Epithelial cell of proximal tubule (primary cell): ENCODE measurements around the gene SHC1. TPM values are rescaled to one million over a fixed set of nuclear protein-coding genes. Genes with fewer than 3 reads are reported as not detected.

Source experiments
- DNase-seq: peaks from one replicate; pipeline ENCODE4 v3.0.0-alpha.2; 2011; ENCODE audit warnings: low read depth
- H3K4me3 ChIP-seq: 2 replicates; pipeline ENCODE4 v1.5.1; 2011; ENCODE audit warnings: low read depth, mild to moderate bottlenecking, low read length
- total RNA-seq: library from RNA; depleted of rRNA; stranded (reverse); fragments of >200 nt; gene quantifications from 2 replicates; pipeline ENCODE4 v1.2.3, GENCODE V29; 2015
- TF ChIP-seq, protein P1 (sequence below): conservative IDR thresholded peaks from 2 replicates; pipeline ENCODE4 v1.5.1; 2012; ENCODE audit warnings: low read depth, mild to moderate bottlenecking, low read length

Gene SHC1
- total RNA-seq, 1 donor from 2014 or later = 155 TPM

DNA sequence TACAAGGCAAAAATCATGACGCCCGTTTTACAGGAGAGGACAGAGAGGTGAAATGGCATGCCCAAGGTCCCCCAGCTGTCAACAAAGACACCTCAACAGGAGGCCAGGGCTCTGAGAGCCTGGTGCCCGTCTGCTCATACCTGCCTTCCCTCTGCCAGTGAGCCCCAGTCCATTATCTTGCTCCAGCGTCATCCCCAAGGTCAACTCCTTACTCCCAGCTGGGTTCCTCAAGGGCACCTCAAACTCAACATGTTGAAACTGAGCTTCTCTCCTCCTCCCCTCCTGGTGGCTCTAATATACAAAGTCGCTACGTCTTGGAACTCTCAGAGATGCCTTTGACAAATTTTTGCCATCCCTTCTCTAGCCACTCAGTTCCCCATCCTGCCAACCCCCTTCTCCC lies 17.9 kb downstream of the SHC1 start:
- TF ChIP-seq, protein P1, sequence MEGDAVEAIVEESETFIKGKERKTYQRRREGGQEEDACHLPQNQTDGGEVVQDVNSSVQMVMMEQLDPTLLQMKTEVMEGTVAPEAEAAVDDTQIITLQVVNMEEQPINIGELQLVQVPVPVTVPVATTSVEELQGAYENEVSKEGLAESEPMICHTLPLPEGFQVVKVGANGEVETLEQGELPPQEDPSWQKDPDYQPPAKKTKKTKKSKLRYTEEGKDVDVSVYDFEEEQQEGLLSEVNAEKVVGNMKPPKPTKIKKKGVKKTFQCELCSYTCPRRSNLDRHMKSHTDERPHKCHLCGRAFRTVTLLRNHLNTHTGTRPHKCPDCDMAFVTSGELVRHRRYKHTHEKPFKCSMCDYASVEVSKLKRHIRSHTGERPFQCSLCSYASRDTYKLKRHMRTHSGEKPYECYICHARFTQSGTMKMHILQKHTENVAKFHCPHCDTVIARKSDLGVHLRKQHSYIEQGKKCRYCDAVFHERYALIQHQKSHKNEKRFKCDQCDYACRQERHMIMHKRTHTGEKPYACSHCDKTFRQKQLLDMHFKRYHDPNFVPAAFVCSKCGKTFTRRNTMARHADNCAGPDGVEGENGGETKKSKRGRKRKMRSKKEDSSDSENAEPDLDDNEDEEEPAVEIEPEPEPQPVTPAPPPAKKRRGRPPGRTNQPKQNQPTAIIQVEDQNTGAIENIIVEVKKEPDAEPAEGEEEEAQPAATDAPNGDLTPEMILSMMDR = no peak
- H3K4me3 ChIP-seq = no peak overlapping the region
- no peak for DNase-seq

DNA sequence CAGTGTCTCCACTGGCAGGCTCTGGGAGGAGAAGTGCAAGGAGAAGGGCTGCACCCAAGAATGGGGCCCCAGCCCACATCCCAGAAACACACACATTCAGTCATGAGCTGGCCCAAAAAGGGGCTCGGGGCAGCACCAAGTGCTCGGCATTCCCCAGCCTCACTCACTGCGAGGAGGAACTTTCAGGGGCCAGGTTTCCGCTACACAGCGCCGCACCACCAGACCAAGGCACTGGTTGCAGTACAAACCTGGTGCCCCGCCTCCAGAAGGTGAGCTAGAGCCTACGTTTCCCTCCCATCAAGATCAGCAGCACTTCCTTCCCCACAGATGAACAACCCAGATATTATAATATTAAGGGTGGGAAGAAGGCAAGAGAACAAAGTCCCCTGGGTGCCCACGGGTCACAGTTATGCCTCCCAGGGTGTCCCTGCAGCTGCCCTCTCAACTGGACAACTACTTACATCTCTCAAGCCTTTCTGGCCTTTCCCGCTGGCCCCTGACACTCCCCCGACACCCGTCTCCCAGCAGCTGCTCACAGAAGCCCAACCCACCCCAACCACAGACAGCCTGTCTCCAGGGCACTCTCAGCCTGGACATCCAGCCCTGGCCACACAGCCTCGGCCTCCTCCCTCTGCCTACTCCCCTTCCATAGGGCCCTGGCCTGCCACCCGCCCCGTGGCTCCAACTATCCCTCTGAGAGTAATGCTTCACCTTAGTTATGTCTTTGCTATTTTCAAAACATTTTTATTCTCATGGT lies 18.5 kb downstream of the SHC1 start:
- H3K4me3 ChIP-seq = no peak overlapping the region
- no peak for DNase-seq
- TF ChIP-seq, protein P1 = no peak

DNA sequence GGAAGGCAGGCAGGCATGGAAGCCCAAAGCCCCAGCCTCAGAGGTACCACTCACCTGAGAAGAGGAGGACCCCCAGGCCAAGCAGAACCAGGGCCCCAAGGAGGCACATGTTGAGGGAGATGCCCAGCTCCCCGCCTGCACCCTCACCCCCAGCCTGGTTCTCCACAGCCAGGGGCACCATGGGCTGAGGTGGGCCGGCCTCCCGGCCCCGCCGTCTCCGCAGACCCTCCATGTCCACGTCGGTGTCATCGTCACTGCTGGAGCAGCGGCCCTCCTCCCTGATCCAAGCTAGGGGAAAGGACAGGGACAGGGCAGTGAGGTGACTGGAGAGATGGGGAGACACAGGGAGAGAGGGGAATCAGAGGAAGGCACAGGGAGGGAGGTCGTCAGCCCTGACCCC lies 22.5 kb downstream of the SHC1 start:
- DNase-seq = no peak
- TF ChIP-seq, protein P1 = no peak
- no peak overlapping the region for H3K4me3 ChIP-seq

DNA sequence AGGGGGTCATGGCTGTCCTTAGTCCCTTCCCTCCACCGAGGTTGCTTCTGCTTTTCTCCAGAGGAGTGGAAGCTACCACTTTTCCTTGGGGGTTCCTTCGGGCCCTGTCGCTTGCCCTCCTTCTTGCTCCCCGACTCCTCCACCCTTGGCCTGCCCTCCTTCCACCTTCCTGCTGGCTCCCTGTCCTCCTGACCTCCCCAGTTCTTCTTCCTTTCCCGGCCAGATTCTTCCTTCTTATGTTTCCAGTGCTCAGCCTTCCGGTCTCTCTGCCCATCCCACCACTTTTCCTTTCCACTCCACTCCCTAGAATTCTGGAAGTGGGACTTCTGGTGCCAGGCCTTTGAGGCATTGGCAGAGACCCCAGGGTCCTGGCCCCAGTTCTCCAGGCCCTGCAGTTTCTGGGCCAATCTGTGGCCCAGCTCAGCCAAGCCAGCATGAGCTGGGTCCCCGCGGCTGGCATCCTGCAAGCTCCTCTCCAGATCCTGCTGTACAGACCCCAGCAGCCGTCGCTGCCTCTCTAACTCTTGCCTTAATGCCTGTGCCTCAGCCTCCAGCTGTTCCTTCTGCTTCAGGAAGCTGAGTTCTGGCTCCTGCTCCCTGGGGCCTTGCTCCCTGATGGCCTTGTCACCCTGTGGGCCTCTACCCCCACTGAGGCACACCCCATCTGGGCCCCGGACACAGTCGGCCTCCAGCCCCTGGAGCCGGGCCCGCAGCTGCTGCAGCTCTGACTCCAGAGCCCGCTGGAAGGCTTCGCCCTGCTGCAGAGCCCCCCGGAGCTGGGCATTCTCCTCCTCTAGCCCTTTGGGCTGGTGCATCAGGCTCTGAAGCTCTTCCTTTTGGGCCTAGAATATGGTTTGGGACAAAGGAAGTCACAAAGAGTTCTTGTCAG lies 24.3 kb downstream of the SHC1 start:
- H3K4me3 ChIP-seq = no peak overlapping the region
- DNase-seq = no peak
- TF ChIP-seq, protein P1 = no peak

DNA sequence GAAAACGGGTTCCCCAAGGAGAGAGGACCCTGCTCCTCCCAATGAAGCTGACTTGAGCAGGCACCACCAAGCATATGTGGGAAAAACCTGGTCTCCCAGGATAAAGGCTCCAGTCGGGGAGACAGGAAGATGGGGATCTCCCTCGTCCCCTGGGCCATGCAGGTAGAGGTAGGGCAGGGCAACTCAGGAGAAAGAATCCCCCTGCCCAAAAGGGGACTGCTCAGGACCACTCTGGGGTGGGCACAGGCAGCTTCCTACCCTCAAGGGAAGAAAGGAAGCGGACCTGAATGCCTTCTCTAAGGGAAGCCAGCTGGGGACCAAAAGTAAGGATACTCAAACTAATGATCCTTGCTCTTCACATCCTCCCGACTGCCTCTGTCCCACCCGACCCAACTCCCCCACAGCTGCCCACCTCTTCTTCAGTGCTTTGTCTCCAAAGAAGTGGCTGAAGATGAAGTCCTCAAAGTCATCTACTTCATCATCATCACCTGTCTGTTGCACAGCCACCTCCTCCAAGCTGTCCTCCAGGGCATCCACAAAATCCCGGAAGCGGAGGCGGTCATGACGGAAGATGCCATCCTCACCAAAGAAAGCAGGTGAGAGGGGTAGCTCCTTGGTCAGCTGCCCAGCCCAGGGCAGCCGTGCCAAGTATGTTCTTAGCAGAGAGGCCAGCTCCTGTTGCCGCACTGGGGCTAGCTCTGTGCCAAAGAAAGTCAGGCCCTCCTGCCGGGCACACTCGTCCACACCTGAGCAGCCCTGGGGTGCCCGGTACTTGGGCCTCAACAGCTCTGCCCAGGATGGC lies 25.2 kb downstream of the SHC1 start:
- no peak for DNase-seq
- TF ChIP-seq, protein P1 = no peak

DNA sequence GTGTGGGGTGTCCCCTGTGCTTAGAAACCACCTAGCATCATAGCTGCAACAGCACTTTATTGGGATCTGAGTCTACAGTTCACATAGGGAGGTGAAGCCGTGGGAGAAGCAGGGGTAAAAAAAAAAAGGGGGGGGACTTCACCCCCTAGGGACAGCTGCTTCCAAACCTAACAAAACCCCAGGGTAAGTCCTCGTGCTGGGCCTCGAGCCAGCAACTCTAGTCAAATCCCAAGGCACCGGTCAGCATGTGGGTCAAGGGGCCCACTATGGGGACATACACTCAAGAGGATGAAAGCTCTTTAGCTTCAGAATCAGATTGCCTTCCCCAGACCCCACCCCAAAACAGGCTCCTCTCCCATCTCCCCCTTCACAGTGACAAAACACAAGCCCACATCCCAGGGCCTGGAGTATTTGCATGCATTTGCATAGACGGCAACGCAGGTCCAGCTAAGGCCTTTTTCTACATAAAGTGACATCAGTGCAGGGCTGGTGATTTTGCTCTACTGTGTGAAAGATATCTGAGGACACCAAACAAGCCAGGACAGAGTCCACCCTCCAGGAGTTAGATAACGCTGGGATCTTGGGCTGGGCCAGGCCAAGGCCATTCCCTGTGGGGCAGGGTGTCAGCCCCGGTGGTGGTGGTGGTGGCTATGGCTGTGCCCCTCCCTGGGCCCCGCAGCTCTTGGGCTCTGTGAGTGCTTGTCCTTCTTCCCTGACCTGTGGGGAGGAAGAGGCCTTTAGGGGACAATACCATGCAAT lies 26.0 kb downstream of the SHC1 start:
- DNase-seq = no peak
- TF ChIP-seq, protein P1 = no peak
- no peak overlapping the region for H3K4me3 ChIP-seq

More for the DNA sequence above, 25.2 kb downstream of the SHC1 start:
- no peak overlapping the region for H3K4me3 ChIP-seq
